Vagina (tissue), 2 donors: Measurements from ENCODE around the gene SMIM43.

ENCODE experiments used
- POLR2A ChIP-seq, 2 donors: fragments of 450-650 bp; IDR thresholded peaks; one replicate each; pipeline ENCODE4 v1.6.1; 2017; ENCODE audit warnings: antibody characterized with exemption in 2 of 2, mild to moderate bottlenecking in 2 of 2, moderate library complexity in 2 of 2
- POLR2AphosphoS5 ChIP-seq, 2 donors: sonication (generic); formaldehyde crosslinking; IDR thresholded peaks; one replicate each; pipeline ENCODE4 v1.9.0; 2017; ENCODE audit warnings: antibody characterized with exemption in 2 of 2, mild to moderate bottlenecking in 2 of 2, low read depth in 1 of 2; ENCODE audit not compliant: insufficient read depth in 1 of 2
- TF ChIP-seq, protein P1 (sequence below), 3 experiments: fragments of 450-650 bp in 2 of 3; fragments of 200-600 bp in 1 of 3; sonication (generic) in 1 of 3; IDR thresholded peaks; one replicate each; pipeline ENCODE4 v1.5.1; 2017 to 2019; ENCODE audit warnings: antibody characterized with exemption in 3 of 3, mild to moderate bottlenecking in 2 of 3, moderate library complexity in 2 of 3

DNA sequence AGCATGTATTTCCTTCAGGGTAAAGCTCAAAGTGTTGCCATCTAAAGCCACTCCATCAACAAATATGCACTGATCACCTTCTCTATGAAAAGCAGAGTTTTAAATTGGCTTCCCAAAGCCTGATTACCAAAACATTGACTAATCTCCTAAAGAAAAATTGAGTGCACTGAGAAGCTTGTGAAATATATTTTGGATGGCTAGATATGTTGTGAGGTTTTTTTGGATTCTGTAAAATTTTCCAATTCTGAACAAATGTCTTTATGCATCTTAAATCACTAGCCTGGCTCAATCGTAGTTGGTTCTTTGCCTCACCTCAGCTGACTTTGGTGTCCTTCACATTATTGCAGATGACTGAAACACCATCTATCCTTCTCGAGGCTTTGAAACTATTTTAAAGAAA lies 21.3 kb upstream of the SMIM43 start:
- TF ChIP-seq, protein P1, sequence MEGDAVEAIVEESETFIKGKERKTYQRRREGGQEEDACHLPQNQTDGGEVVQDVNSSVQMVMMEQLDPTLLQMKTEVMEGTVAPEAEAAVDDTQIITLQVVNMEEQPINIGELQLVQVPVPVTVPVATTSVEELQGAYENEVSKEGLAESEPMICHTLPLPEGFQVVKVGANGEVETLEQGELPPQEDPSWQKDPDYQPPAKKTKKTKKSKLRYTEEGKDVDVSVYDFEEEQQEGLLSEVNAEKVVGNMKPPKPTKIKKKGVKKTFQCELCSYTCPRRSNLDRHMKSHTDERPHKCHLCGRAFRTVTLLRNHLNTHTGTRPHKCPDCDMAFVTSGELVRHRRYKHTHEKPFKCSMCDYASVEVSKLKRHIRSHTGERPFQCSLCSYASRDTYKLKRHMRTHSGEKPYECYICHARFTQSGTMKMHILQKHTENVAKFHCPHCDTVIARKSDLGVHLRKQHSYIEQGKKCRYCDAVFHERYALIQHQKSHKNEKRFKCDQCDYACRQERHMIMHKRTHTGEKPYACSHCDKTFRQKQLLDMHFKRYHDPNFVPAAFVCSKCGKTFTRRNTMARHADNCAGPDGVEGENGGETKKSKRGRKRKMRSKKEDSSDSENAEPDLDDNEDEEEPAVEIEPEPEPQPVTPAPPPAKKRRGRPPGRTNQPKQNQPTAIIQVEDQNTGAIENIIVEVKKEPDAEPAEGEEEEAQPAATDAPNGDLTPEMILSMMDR (IDR thresholded peaks at IDR 0.05), result no peak
- TF ChIP-seq POLR2A (IDR thresholded peaks at IDR 0.05), result no peak
- no peak for TF ChIP-seq POLR2AphosphoS5 (IDR thresholded peaks at IDR 0.05; ENCODE audit: insufficient read depth in 1 of 2, low read depth in 1 of 2)
